SW480 (cell line): ENCODE data around the gene OR51S1.
"Not testable (repeated sequence)": the region's sequence is repeated elsewhere in the genome, so short reads cannot be mapped to it uniquely, and the experiment has no call there.

ENCODE experiments used
- DNase-seq: peaks from one replicate; pipeline ENCODE4 v3.0.0-alpha.2; 2016; ENCODE audit warnings: low spot score

OR51S1 gene

GRCh38 chr11:4808476-4808875, 40.5 kb downstream of the OR51S1 start:
- no peak for DNase-seq

GRCh38 chr11:4804280-4804679, 44.7 kb downstream of the OR51S1 start, which contains the start of gene OR52R1:
TSS of gene OR52R1 (minus strand) at chr11:4804380. CDS start at chr11:4804380, 0 bp downstream.
- DNase-seq: no peak

GRCh38 chr11:4801316-4801715, 47.7 kb downstream of the OR51S1 start:
- not testable (repeated sequence) for DNase-seq

- no peak for DNase-seq
These were observed 50.4 kb downstream of the OR51S1 start for GRCh38 chr11:4798427-4799183.
